Mesenchymal stem cell (in vitro differentiated cells and primary cell): ENCODE data around the gene IRX5.

Source experiments
- DNase-seq: peaks from one replicate; pipeline ENCODE4 v3.0.0-alpha.2; 2013
- H2AFZ ChIP-seq: one replicate; pipeline ENCODE4 v1.6.1; 2013; ENCODE audit warnings: low read depth, mild to moderate bottlenecking, control low read depth, inconsistent platforms, low read length, moderate library complexity
- H2AK5ac ChIP-seq: 2 replicates; pipeline ENCODE4 v1.6.1; 2013; ENCODE audit warnings: low read length, moderate library complexity, mild to moderate bottlenecking, inconsistent platforms; ENCODE audit not compliant: severe bottlenecking
- H2BK120ac ChIP-seq: one replicate; pipeline ENCODE4 v1.6.1; 2013; ENCODE audit warnings: low read depth, mild to moderate bottlenecking, inconsistent platforms, low read length, moderate library complexity
- H2BK12ac ChIP-seq, 2 experiments: one replicate each; pipeline ENCODE4 v1.6.1; 2013; ENCODE audit warnings: inconsistent platforms in 2 of 2, low read length in 2 of 2, mild to moderate bottlenecking in 2 of 2, moderate library complexity in 2 of 2, control low read depth in 1 of 2
- H2BK15ac ChIP-seq: one replicate; pipeline ENCODE4 v1.6.1; 2013; ENCODE audit warnings: mild to moderate bottlenecking, low read depth, inconsistent platforms; ENCODE audit not compliant: poor library complexity, severe bottlenecking
- H2BK5ac ChIP-seq: 2 replicates; pipeline ENCODE4 v1.6.1; 2013; ENCODE audit warnings: low read depth, mild to moderate bottlenecking, low read length, control low read depth, inconsistent platforms; ENCODE audit not compliant: poor library complexity, severe bottlenecking
- H3K14ac ChIP-seq, 2 experiments: one replicate each; pipeline ENCODE4 v1.6.1; 2013; ENCODE audit warnings: inconsistent platforms in 2 of 2, low read length in 2 of 2, control low read depth in 1 of 2, mild to moderate bottlenecking in 1 of 2, moderate library complexity in 1 of 2
- H3K18ac ChIP-seq, 2 experiments: one replicate each; pipeline ENCODE4 v1.6.1; 2013; ENCODE audit warnings: inconsistent platforms in 2 of 2, low read length in 2 of 2, control low read depth in 1 of 2, low read depth in 1 of 2, mild to moderate bottlenecking in 1 of 2
- H3K23ac ChIP-seq, 2 experiments: one replicate each; pipeline ENCODE4 v1.6.1; 2013; ENCODE audit warnings: inconsistent platforms in 2 of 2, low read length in 2 of 2, mild to moderate bottlenecking in 2 of 2, moderate library complexity in 2 of 2, control low read depth in 1 of 2
- H3K27ac ChIP-seq: 2 replicates; pipeline ENCODE4 v1.5.1; 2013; ENCODE audit warnings: mild to moderate bottlenecking, moderate library complexity, low read length, control low read depth, inconsistent platforms; ENCODE audit not compliant: poor library complexity, severe bottlenecking
- H3K27me3 ChIP-seq, 2 experiments: 2 replicates each; pipeline versions ENCODE4 v1.6.1 to v1.7.0; 2013; ENCODE audit warnings: low read length in 2 of 2, mild to moderate bottlenecking in 2 of 2, moderate library complexity in 2 of 2, control low read depth in 1 of 2, inconsistent platforms in 1 of 2; ENCODE audit not compliant: control insufficient read depth in 1 of 2, insufficient read depth in 1 of 2
- H3K36me3 ChIP-seq, 2 experiments: 2 replicates each; pipeline versions ENCODE4 v1.6.1 to v1.7.0; 2013; ENCODE audit warnings: low read length in 2 of 2, control low read depth in 1 of 2, inconsistent platforms in 1 of 2, low read depth in 1 of 2, mild to moderate bottlenecking in 1 of 2; ENCODE audit not compliant: insufficient read depth in 2 of 2, control insufficient read depth in 1 of 2
- H3K4ac ChIP-seq, 2 experiments: one replicate each; pipeline ENCODE4 v1.6.1; 2013; ENCODE audit warnings: inconsistent platforms in 2 of 2, low read length in 2 of 2, mild to moderate bottlenecking in 2 of 2, moderate library complexity in 2 of 2, control low read depth in 1 of 2, low read depth in 1 of 2
- H3K4me1 ChIP-seq: 2 replicates; pipeline ENCODE4 v1.6.1; 2013; ENCODE audit warnings: low read depth, low read length, control low read depth; ENCODE audit not compliant: control insufficient read depth, insufficient read depth
- H3K4me2 ChIP-seq: 2 replicates; pipeline ENCODE4 v1.6.1; 2013; ENCODE audit warnings: low read length, mild to moderate bottlenecking, inconsistent platforms; ENCODE audit not compliant: poor library complexity, severe bottlenecking
- H3K4me3 ChIP-seq, 2 experiments: 2 replicates each; pipeline versions ENCODE4 v1.5.1 to v1.7.0; 2013; ENCODE audit warnings: low read length in 2 of 2, mild to moderate bottlenecking in 2 of 2, control low read depth in 1 of 2, low read depth in 1 of 2; ENCODE audit not compliant: insufficient read depth in 1 of 2
- H3K79me1 ChIP-seq: replicated peaks from 2 replicates; pipeline ENCODE4 v1.6.1; 2013; ENCODE audit warnings: mild to moderate bottlenecking, control low read depth, low read length, inconsistent platforms; ENCODE audit not compliant: poor library complexity, severe bottlenecking
- H3K9ac ChIP-seq: 2 replicates; pipeline ENCODE4 v1.7.0; 2013; ENCODE audit warnings: mild to moderate bottlenecking, low read length, moderate library complexity
- H3K9me3 ChIP-seq: 2 replicates; pipeline ENCODE4 v1.7.0; 2013; ENCODE audit warnings: mild to moderate bottlenecking, low read length; ENCODE audit not compliant: control insufficient read depth
- H4K8ac ChIP-seq: one replicate; pipeline ENCODE4 v1.6.1; 2013; ENCODE audit warnings: inconsistent platforms, mild to moderate bottlenecking, low read length, moderate library complexity
- H4K91ac ChIP-seq: one replicate; pipeline ENCODE4 v1.6.1; 2013; ENCODE audit warnings: mild to moderate bottlenecking, low read length, inconsistent platforms
- WGBS: methylation state at CpG from one replicate; pipeline ENCODE4 v1.1.7; 2013; ENCODE audit warnings: mixed read lengths; 5-methylcytosine and 5-hydroxymethylcytosine counted together

IRX5 gene

DNA sequence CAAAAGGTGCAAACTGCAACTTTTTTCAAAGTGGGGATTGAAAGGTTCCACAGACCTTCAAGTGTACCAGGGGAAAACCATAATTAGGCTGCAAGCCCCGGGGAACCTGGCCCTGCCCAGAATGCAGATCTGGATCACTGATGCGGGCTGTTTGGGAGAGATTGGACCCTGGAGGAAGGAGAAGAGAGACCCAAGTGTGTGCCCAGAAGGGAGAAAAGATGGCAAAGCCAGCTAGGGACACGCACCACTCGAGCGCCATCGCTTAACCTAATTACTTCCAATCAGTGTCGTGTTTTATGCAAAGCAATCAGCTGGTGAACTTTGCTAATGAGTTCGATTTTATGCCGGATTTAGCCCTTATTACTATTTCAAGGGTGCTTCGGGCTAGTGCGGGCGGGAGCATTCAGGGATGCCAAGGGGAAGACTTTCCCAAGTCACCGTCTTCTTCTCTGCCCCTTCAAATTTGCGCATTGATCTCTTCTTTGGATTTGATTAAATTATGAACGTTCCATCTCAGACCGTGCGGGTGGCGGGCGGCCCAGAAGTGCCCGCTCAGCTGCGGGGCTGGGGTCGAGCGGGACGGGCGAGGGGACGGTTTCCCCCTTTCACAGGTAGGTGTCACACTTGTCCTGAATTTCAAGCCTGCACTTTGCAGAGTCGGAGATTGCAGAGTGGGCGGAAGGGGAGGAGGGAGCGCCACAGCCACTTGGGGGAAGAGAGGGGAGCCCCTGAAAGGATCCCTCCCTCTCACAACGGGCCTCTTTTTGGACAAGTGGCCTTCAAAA lies 4.0 kb downstream of the IRX5 start:
- Histone ChIP-seq H2BK120ac (no peak overlapping the region), H4K91ac (no peak overlapping the region), H2AFZ (no peak overlapping the region), H3K27me3 (peaks cover 5 to 59% of the 10 kb centered on the region in 2 experiments), H3K9ac (peak overlapping the region; percentile 94), H3K36me3 (peaks cover 3 to 14% of the 10 kb centered on the region in 2 experiments), H3K4me3 (peak overlapping the region in 1 of 2 experiments; percentile 81), H2BK5ac (no peak overlapping the region), H3K4me1 (peaks cover 42% of the 10 kb centered on the region), H3K4ac (no peak overlapping the region), H3K14ac (no peak overlapping the region), H3K27ac (no peak overlapping the region), H3K9me3 (no peaks in the 10 kb centered on the region), H2AK5ac (no peak overlapping the region), H4K8ac (no peak overlapping the region), H3K18ac (no peak overlapping the region), H3K4me2 (no peak overlapping the region), H2BK12ac (no peak overlapping the region), H3K23ac (no peak overlapping the region), H3K79me1 (peaks cover 6% of the 10 kb centered on the region), H2BK15ac (no peak overlapping the region)
- WGBS = 5% methylated on average over 30 of the region's 30 CpGs
- DNase-seq = no peak

DNA sequence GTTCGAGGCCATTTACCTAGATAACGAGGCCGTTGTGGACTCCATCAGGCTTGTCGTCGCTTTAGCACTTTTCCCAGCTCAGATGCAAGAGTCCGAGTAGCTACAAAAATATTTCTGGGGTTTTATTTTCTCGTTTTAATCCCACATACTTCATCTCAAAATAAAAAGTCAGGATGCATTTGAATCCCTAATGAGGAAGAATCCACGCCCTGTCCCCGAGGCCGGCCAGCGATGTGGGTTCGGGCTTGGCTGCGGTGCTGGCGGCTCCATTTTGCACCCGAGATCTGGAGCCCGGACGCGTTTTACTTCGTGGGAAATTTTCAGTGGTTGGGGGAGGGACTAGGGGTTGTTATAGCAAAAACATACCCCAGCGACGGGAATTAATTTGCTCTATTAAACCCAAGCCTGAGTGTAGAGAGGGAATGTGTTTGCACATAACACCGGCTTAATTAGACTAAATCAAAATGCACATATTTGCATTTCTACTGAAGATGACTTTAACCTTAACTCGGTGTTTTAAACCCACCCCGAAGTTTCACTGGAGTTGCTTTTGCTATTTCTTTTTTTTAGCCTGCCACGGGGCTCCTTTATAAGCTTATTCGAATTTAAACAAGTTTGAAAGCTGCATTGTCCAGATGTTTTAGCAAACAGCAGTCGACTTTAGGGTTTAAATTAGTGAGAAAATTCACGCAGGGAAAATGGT lies 4.8 kb downstream of the IRX5 start:
- H3K4me1 ChIP-seq = peaks cover 41% of the 10 kb centered on the region
- H2BK120ac ChIP-seq = no peak overlapping the region
- H3K4me3 ChIP-seq = peak overlapping the region in 1 of 2 experiments; percentile 81
- peak overlapping the region; percentile 94 for H3K9ac ChIP-seq
- peaks cover 3 to 14% of the 10 kb centered on the region in 2 experiments for H3K36me3 ChIP-seq
- DNase-seq = peak; percentile 28
- H3K79me1 ChIP-seq = peaks cover 6% of the 10 kb centered on the region
- H3K14ac ChIP-seq = no peak overlapping the region
- H3K4me2 ChIP-seq = no peak overlapping the region
- H2AK5ac ChIP-seq = no peak overlapping the region
- no peaks in the 10 kb centered on the region for H3K9me3 ChIP-seq
- H3K18ac ChIP-seq = no peak overlapping the region
- H2BK12ac ChIP-seq = no peak overlapping the region
- peaks cover 6 to 67% of the 10 kb centered on the region in 2 experiments for H3K27me3 ChIP-seq
- no peak overlapping the region for H3K27ac ChIP-seq
- no peak overlapping the region for H3K4ac ChIP-seq
- H3K23ac ChIP-seq = no peak overlapping the region
- no peak overlapping the region for H2BK15ac ChIP-seq
- no peak overlapping the region for H2AFZ ChIP-seq
- H4K8ac ChIP-seq = no peak overlapping the region
- 6% methylated on average over 27 of the region's 28 CpGs for WGBS
- no peak overlapping the region for H2BK5ac ChIP-seq
- H4K91ac ChIP-seq = no peak overlapping the region

DNA sequence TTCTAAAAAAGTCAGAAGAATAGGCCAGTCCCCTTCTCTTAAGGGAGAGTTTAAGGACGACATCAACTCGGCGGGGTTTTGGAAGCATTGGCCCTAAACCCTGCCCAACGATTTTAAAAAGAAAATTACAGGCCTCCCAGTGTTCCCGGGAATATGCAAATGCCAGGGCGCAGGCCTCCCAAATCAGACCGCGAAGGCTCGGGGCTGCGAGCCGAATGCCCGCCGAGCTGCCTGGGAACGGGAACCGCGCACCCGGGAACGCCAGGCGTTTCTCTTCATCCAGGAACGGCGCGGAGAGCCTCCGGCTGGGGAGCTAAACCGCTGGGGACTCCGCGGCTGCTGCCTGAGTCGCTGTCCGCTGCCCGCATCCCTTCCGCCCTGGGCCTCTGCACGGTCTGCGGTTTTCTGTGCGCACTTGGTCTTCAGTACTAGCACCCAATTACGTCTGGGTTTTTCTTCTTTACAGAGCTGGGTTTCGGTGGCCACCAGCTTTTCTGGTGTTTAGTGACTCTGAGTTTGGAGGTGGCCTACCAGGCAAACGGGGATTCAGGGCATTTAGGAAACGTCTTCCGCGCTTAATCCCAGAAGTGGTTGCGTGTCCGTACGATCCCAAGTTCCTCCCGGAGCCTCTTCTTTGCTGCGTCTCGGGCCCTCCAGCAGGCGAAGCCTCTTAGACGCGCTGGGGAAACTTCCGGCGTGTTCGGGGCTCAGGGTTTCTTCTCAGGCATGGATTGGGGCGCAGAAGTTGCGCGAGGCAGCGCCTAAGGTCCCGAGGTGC lies 5.7 kb downstream of the IRX5 start:
- Histone ChIP-seq H2AFZ (no peak overlapping the region), H3K18ac (no peak overlapping the region), H3K79me1 (peaks cover 6% of the 10 kb centered on the region), H3K4ac (no peak overlapping the region), H2BK120ac (no peak overlapping the region), H2AK5ac (no peak overlapping the region), H3K27me3 (peaks cover 6 to 68% of the 10 kb centered on the region in 2 experiments), H3K36me3 (peaks cover 3 to 14% of the 10 kb centered on the region in 2 experiments), H3K4me3 (peak overlapping the region; percentile 42 to 81), H3K4me1 (peaks cover 41% of the 10 kb centered on the region), H4K8ac (no peak overlapping the region), H2BK15ac (no peak overlapping the region), H3K4me2 (peak overlapping the region; percentile 88), H3K14ac (no peak overlapping the region), H3K23ac (no peak overlapping the region), H2BK5ac (no peak overlapping the region), H3K9me3 (no peaks in the 10 kb centered on the region), H3K27ac (no peak overlapping the region), H4K91ac (no peak overlapping the region), H3K9ac (peak overlapping the region; percentile 94), H2BK12ac (no peak overlapping the region)
- WGBS = 2% methylated on average over 56 of the region's 56 CpGs
- peak; percentile 64 for DNase-seq
